Ecto neural progenitor cell (in vitro differentiated cells): ENCODE measurements around the gene MPZL3.
A peak's percentile ranks its signal among the peaks of the same experiment; 100 is the strongest.
"Not testable (repeated sequence)": the region's sequence is repeated elsewhere in the genome, so short reads cannot be mapped to it uniquely, and the experiment has no call there.

ENCODE experiments used
- DNase-seq: peaks from one replicate; pipeline ENCODE4 v3.0.0-alpha.2; 2018; ENCODE audit warnings: low spot score

Gene MPZL3

GRCh38 chr11:118184784-118185579 lies 67.2 kb downstream of the MPZL3 start:
- DNase-seq, result no peak

- DNase-seq, result not testable (repeated sequence)
Measured at GRCh38 chr11:118183691-118184090, 68.5 kb downstream of the MPZL3 start.

GRCh38 chr11:118180300-118180703 lies 71.9 kb downstream of the MPZL3 start:
- DNase-seq, result peak; percentile 81

GRCh38 chr11:118176778-118177134 lies 75.4 kb downstream of the MPZL3 start:
- DNase-seq, result no peak
